Measurements from ENCODE around the gene GUCY1A2. TPM values are rescaled to one million over a fixed set of nuclear protein-coding genes. Genes with fewer than 3 reads are reported as not detected.

The GUCY1A2 gene, protein sequence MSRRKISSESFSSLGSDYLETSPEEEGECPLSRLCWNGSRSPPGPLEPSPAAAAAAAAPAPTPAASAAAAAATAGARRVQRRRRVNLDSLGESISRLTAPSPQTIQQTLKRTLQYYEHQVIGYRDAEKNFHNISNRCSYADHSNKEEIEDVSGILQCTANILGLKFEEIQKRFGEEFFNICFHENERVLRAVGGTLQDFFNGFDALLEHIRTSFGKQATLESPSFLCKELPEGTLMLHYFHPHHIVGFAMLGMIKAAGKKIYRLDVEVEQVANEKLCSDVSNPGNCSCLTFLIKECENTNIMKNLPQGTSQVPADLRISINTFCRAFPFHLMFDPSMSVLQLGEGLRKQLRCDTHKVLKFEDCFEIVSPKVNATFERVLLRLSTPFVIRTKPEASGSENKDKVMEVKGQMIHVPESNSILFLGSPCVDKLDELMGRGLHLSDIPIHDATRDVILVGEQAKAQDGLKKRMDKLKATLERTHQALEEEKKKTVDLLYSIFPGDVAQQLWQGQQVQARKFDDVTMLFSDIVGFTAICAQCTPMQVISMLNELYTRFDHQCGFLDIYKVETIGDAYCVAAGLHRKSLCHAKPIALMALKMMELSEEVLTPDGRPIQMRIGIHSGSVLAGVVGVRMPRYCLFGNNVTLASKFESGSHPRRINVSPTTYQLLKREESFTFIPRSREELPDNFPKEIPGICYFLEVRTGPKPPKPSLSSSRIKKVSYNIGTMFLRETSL
- total RNA-seq: 0.79 and 5.1 TPM in 2 replicates

DNA sequence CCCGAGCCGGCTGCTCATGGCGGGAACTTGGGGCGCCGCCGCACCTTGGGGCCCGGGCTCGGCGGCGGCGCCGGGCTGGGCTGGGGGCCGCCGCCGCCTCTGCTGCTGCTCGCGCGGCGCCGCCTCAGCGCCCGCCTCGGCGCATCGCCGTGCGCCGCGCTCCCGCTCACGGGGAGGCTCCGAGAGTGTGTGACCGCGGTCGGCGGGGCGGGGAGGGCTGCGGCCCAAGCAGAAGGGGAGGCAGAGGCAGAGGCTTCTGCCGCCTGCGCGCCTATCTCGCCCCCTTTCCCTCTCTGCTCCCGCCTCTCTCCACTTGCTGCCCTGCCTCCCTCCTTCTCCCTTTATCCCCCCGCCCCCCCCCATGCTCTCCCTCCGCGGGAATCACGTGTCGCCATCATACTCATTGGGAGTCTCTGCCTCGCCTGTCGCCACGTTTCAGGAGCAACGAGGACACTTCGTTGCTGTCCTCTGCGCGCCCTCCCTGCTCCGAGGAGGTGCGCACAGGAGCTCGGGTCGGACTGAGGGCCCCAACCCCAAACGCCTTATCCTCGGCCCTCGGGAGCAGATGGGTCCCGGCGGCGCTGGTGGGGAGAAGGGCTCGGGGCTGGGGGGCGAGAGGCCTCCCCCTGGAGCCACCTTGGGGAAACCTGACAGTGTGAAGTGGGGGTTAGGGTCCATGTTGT, at the start of gene GUCY1A2:
Gene GUCY1A2 (minus strand): TSS at position 258 of the 683 bp plus-strand sequence. CDS start 421 bp downstream, outside the sequence.

